ENCODE results near the gene ARSI. TPM values are rescaled to one million over a fixed set of nuclear protein-coding genes. Genes with fewer than 3 reads are reported as not detected.

ARSI gene
- total and polyA plus RNA-seq, 4 donors: 0.23 to 0.51 (median 0.33) TPM; not detected in 1

DNA sequence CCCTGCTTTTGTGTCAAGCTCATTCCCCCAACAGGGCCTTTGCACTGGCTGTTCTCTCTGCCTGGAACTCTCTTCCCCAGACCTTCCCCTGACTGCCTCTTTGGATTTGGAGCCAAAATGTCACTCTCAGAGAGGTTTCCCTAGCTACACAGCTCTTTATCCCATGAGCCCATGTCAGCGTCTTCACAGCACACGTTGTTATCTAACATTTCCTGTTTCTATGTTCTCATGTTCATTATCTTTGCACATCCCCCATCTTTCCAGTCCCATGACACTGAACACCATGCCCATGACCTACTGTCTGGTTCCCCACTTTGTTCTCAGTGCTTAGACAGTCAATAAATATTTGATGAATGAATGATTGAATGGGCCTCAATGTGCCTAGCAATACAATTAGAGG is 26.3 kb upstream of the ARSI start:
- 68% methylated on average over 2 of the region's 2 CpGs for WGBS
- no peak for DNase-seq (ENCODE audit: low spot score)
- Histone ChIP-seq H3K27me3 (ENCODE audit: control insufficient read depth in 4 of 4, insufficient read depth in 4 of 4, low read length in 3 of 4) (no peaks in the 10 kb centered on the region), H3K27ac (ENCODE audit: low read depth in 1 of 2, low read length in 2 of 2) (no peak overlapping the region), H3K4me3 (ENCODE audit: low read depth in 1 of 3, low read length in 3 of 3) (no peak overlapping the region), H3K9ac (ENCODE audit: low read depth in 1 of 2, low read length in 2 of 2) (no peak overlapping the region), H3K4me1 (ENCODE audit: control insufficient read depth in 4 of 4, insufficient read depth in 4 of 4, low read length in 3 of 4) (no peaks in the 10 kb centered on the region), H3K9me3 (ENCODE audit: control insufficient read depth in 4 of 4, low read length in 3 of 4) (no peaks in the 10 kb centered on the region), H3K36me3 (ENCODE audit: control insufficient read depth in 4 of 4, insufficient read depth in 3 of 4, low read depth in 1 of 4, low read length in 3 of 4) (no peaks in the 10 kb centered on the region)
- no peak for TF ChIP-seq FOXA1 (IDR thresholded peaks at IDR 0.05)
- TF ChIP-seq REST (IDR thresholded peaks at IDR 0.05): no peak

DNA sequence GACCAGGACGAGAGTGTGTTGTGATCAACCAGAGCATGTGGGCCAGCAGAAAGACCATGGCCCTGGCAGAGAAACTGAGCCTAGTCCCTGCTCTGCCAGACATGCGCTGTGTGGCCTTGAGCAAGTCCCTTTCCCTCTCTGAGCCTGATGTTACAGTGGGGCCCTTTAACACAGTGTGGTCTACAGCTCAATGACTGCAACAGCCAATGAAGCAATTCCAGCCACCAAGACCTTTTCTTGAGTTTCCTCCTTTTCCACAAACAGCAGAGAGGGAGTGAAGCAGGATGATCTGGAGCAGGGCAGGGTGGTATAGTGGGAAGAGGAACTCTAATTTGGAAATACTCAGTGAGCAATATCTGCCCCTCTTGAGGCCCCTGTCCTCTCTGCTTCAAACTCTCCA is 25.8 kb upstream of the ARSI start:
- Histone ChIP-seq H3K27me3 (ENCODE audit: control insufficient read depth in 4 of 4, insufficient read depth in 4 of 4, low read length in 3 of 4) (no peaks in the 10 kb centered on the region), H3K27ac (ENCODE audit: low read depth in 1 of 2, low read length in 2 of 2) (no peak overlapping the region), H3K4me3 (ENCODE audit: low read depth in 1 of 3, low read length in 3 of 3) (no peak overlapping the region), H3K4me1 (ENCODE audit: control insufficient read depth in 4 of 4, insufficient read depth in 4 of 4, low read length in 3 of 4) (no peaks in the 10 kb centered on the region), H3K9me3 (ENCODE audit: control insufficient read depth in 4 of 4, low read length in 3 of 4) (no peaks in the 10 kb centered on the region), H3K36me3 (ENCODE audit: control insufficient read depth in 4 of 4, insufficient read depth in 3 of 4, low read depth in 1 of 4, low read length in 3 of 4) (no peaks in the 10 kb centered on the region), H3K9ac (ENCODE audit: low read depth in 1 of 2, low read length in 2 of 2) (no peak overlapping the region)
- 94% methylated on average over 2 of the region's 2 CpGs for WGBS
- TF ChIP-seq HNF4A (conservative IDR thresholded peaks at IDR 0.05): no peak
- DNase-seq (ENCODE audit: low spot score): no peak

DNA sequence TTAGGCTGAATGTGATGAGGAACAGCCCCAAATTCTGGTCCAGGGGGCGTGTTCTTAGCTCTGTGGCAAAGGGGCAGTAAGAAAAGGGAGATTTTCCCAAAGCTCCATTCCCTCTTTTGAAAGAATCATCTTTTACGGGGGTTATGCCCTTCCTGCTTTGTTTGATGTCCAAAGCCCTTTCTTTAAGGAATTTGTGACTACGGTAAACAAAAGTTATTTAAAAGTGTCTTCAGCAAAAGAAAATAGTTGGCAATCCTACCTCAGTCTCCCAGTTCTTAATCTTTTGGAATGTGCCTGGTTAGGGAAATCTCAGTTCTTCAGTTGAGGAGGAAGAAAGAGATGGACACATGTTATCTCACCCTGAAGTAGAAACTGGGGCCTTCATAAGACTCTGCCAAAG is 24.4 kb upstream of the ARSI start:
- Histone ChIP-seq H3K9ac (ENCODE audit: low read depth in 1 of 2, low read length in 2 of 2) (no peak overlapping the region), H3K4me1 (ENCODE audit: control insufficient read depth in 4 of 4, insufficient read depth in 4 of 4, low read length in 3 of 4) (no peaks in the 10 kb centered on the region), H3K9me3 (ENCODE audit: control insufficient read depth in 4 of 4, low read length in 3 of 4) (no peaks in the 10 kb centered on the region), H3K27ac (ENCODE audit: low read depth in 1 of 2, low read length in 2 of 2) (no peak overlapping the region), H3K27me3 (ENCODE audit: control insufficient read depth in 4 of 4, insufficient read depth in 4 of 4, low read length in 3 of 4) (no peaks in the 10 kb centered on the region), H3K36me3 (ENCODE audit: control insufficient read depth in 4 of 4, insufficient read depth in 3 of 4, low read depth in 1 of 4, low read length in 3 of 4) (no peaks in the 10 kb centered on the region), H3K4me3 (ENCODE audit: low read depth in 1 of 3, low read length in 3 of 3) (no peak overlapping the region)
- DNase-seq (ENCODE audit: low spot score): no peak
- 83% methylated on average over 3 of the region's 3 CpGs for WGBS
- TF ChIP-seq YY1 (IDR thresholded peaks at IDR 0.05) (no peak), EGR1 (IDR thresholded peaks at IDR 0.05; ENCODE audit: low read depth in 2 of 2) (no peak), MAX (IDR thresholded peaks at IDR 0.05) (no peak), TAF1 (conservative IDR thresholded peaks at IDR 0.05) (no peak), CTCF (IDR thresholded peaks at IDR 0.05; ENCODE audit: low read depth, low read length, missing input control) (no peak)

- no peak for DNase-seq (ENCODE audit: low spot score)
- Histone ChIP-seq H3K27me3 (ENCODE audit: control insufficient read depth in 4 of 4, insufficient read depth in 4 of 4, low read length in 3 of 4) (no peaks in the 10 kb centered on the region), H3K9me3 (ENCODE audit: control insufficient read depth in 4 of 4, low read length in 3 of 4) (no peaks in the 10 kb centered on the region), H3K36me3 (ENCODE audit: control insufficient read depth in 4 of 4, insufficient read depth in 3 of 4, low read depth in 1 of 4, low read length in 3 of 4) (no peaks in the 10 kb centered on the region), H3K4me1 (ENCODE audit: control insufficient read depth in 4 of 4, insufficient read depth in 4 of 4, low read length in 3 of 4) (no peaks in the 10 kb centered on the region), H3K27ac (ENCODE audit: low read depth in 1 of 2, low read length in 2 of 2) (no peak overlapping the region), H3K9ac (ENCODE audit: low read depth in 1 of 2, low read length in 2 of 2) (no peak overlapping the region), H3K4me3 (ENCODE audit: low read depth in 1 of 3, low read length in 3 of 3) (no peak overlapping the region)
- 71% methylated on average over 2 of the region's 2 CpGs for WGBS
- TF ChIP-seq MAX (IDR thresholded peaks at IDR 0.05): no peak
- no peak for TF ChIP-seq GABPA (IDR thresholded peaks at IDR 0.05 in 1 of 2, conservative IDR thresholded peaks at IDR 0.05 in 1 of 2)
- no peak for TF ChIP-seq HNF4A (conservative IDR thresholded peaks at IDR 0.05)
- no peak for TF ChIP-seq CTCF (IDR thresholded peaks at IDR 0.05; ENCODE audit: low read depth, low read length, missing input control)
- TF ChIP-seq FOXA1 (IDR thresholded peaks at IDR 0.05): no peak
- TF ChIP-seq RXRA (IDR thresholded peaks at IDR 0.05): no peak
- TF ChIP-seq EGR1 (IDR thresholded peaks at IDR 0.05; ENCODE audit: low read depth in 2 of 2): no peak
- TF ChIP-seq, protein P1, sequence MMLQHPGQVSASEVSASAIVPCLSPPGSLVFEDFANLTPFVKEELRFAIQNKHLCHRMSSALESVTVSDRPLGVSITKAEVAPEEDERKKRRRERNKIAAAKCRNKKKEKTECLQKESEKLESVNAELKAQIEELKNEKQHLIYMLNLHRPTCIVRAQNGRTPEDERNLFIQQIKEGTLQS (IDR thresholded peaks at IDR 0.05): no peak
Measured at GRCh38 chr5:150326707-150327106, 24.0 kb upstream of the ARSI start.

Data from liver (tissue), 9 donors.